A549 (cell line): Measurements from ENCODE around the gene PGBD5. TPM values are rescaled to one million over a fixed set of nuclear protein-coding genes. Genes with fewer than 3 reads are reported as not detected.

ENCODE experiments used
- ATAC-seq, 2 experiments: fragments of 200-7000 bp in 1 of 2; fragments of >200 bp in 1 of 2; cut with Nextera tagmentation in 1 of 2; cut with Tn5 transposase in 1 of 2; 3 replicates each; pipeline versions ENCODE4 v1.8.0 to v1.9.1; 2018 to 2020; ENCODE audit warnings: mild to moderate bottlenecking in 1 of 2, moderate library complexity in 1 of 2
- CTCF ChIA-PET: fragments of 300-600 bp; sonication (Branson Sonifier 250); formaldehyde crosslinking; extraction: SDS; loops from one replicate; lab custom pipeline; 2021; ENCODE audit warnings: antibody characterized with exemption, inconsistent platforms; lab: Yijun Ruan, JAX
- POLR2A ChIA-PET: fragments of 350-600 bp; formaldehyde crosslinking; extraction: SDS; loops from one replicate; lab custom pipeline; 2021; ENCODE audit warnings: antibody characterized with exemption, inconsistent platforms; lab: Yijun Ruan, JAX
- DNase-seq, 2 experiments: peaks; one replicate each; pipeline versions ENCODE4 v3.0.0 to v3.0.0-alpha.2; 2011 to 2016; ENCODE audit warnings: low read depth in 1 of 2, low spot score in 1 of 2
- FAIRE-seq: peaks from 2 replicates; lab custom pipeline; 2011; peaks lifted over from hg19 to GRCh38; lab: Jason Lieb, UNC
- H3K27ac ChIP-seq, 2 experiments: fragments of >200 bp; sonication (Bioruptor Twin); formaldehyde crosslinking; 3 replicates each; pipeline ENCODE4 v1.5.1; 2016 to 2017
- H3K4me1 ChIP-seq: fragments of >200 bp; sonication (Bioruptor Twin); formaldehyde crosslinking; 3 replicates; pipeline ENCODE4 v1.6.1; 2016
- H3K4me2 ChIP-seq: fragments of >200 bp; sonication (Bioruptor Twin); formaldehyde crosslinking; 3 replicates; pipeline ENCODE4 v1.6.1; 2016
- H3K4me3 ChIP-seq: fragments of >200 bp; sonication (Bioruptor Twin); formaldehyde crosslinking; 3 replicates; pipeline ENCODE4 v1.5.1; 2016
- H3K9me3 ChIP-seq: fragments of >200 bp; sonication (Bioruptor Twin); formaldehyde crosslinking; 3 replicates; pipeline ENCODE4 v1.6.1; 2016
- CBX8 ChIP-seq: fragments of 200-600 bp; sonication (generic); IDR thresholded peaks from 2 replicates; pipeline ENCODE4 v1.6.1; 2016
- CEBPB ChIP-seq, 2 experiments: fragments of >200 bp in 1 of 2; sonication (Bioruptor Twin) in 1 of 2; formaldehyde crosslinking in 1 of 2; IDR thresholded peaks; 2 replicates each; pipeline ENCODE4 v1.6.1; 2012 to 2016
- CHD4 ChIP-seq: fragments of 200-600 bp; sonication (generic); IDR thresholded peaks from 2 replicates; pipeline ENCODE4 v1.6.1; 2016; ENCODE audit warnings: antibody characterized with exemption, mild to moderate bottlenecking, borderline replicate concordance
- CTCF ChIP-seq: fragments of >200 bp; sonication (Bioruptor Twin); formaldehyde crosslinking; IDR thresholded peaks from 3 replicates; pipeline ENCODE4 v1.5.1; 2016
- EHMT2 ChIP-seq: fragments of 200-600 bp; sonication (generic); IDR thresholded peaks from 2 replicates; pipeline ENCODE4 v1.6.1; 2016; ENCODE audit warnings: antibody characterized with exemption, low read depth, mild to moderate bottlenecking, moderate library complexity
- ESRRA ChIP-seq: fragments of 150-350 bp; IDR thresholded peaks from 2 replicates; pipeline ENCODE4 v1.6.1; 2014; ENCODE audit warnings: mild to moderate bottlenecking, low read length, borderline replicate concordance
- FOSL2 ChIP-seq, 2 experiments: fragments of 450-650 bp in 1 of 2; fragments of >200 bp in 1 of 2; sonication (Bioruptor Twin) in 1 of 2; formaldehyde crosslinking; IDR thresholded peaks; 2 replicates each; pipeline versions ENCODE4 v1.5.0 to v1.6.1; 2016 to 2020; ENCODE audit warnings: mild to moderate bottlenecking in 1 of 2, moderate library complexity in 1 of 2
- FOXS1 ChIP-seq: fragments of 250-450 bp; sonication (Bioruptor Pico); IDR thresholded peaks from 2 replicates; pipeline ENCODE4 v1.5.0; 2020; ENCODE audit warnings: mild to moderate bottlenecking, moderate library complexity
- HDAC2 ChIP-seq: fragments of 200-600 bp; sonication (generic); IDR thresholded peaks from 2 replicates; pipeline ENCODE4 v1.6.1; 2016
- HES2 ChIP-seq: fragments of >200 bp; sonication (Bioruptor Twin); formaldehyde crosslinking; IDR thresholded peaks from 2 replicates; pipeline ENCODE4 v1.6.1; 2016
- HEYL ChIP-seq: fragments of 250-450 bp; sonication (Bioruptor Pico); IDR thresholded peaks from 2 replicates; pipeline ENCODE4 v1.8.0; 2021; ENCODE audit warnings: mild to moderate bottlenecking, moderate library complexity
- HOXB5 ChIP-seq: fragments of 250-450 bp; sonication (Bioruptor Pico); IDR thresholded peaks from 2 replicates; pipeline ENCODE4 v1.5.0; 2020; ENCODE audit warnings: mild to moderate bottlenecking, moderate library complexity
- JUNB ChIP-seq: fragments of >200 bp; sonication (Bioruptor Twin); formaldehyde crosslinking; IDR thresholded peaks from 2 replicates; pipeline ENCODE4 v1.6.1; 2016
- KDM1A ChIP-seq: fragments of 200-600 bp; sonication (generic); IDR thresholded peaks from 2 replicates; pipeline ENCODE4 v1.6.1; 2016; ENCODE audit warnings: low read depth, mild to moderate bottlenecking
- MAZ ChIP-seq: fragments of 150-350 bp; IDR thresholded peaks from 2 replicates; pipeline ENCODE4 v1.6.1; 2014; ENCODE audit warnings: antibody characterized with exemption, low read depth, low read length, borderline replicate concordance
- MYC ChIP-seq: IDR thresholded peaks from 2 replicates; pipeline ENCODE4 v1.6.1; 2012; ENCODE audit warnings: mild to moderate bottlenecking, inconsistent platforms, low read length, improper control_type of control experiment, borderline replicate concordance
- NR3C1 ChIP-seq: fragments of >200 bp; sonication (Bioruptor Twin); formaldehyde crosslinking; IDR thresholded peaks from 3 replicates; pipeline ENCODE4 v1.6.1; 2017
- PHF8 ChIP-seq: fragments of 200-600 bp; sonication (generic); IDR thresholded peaks from 2 replicates; pipeline ENCODE4 v1.6.1; 2016; ENCODE audit warnings: low read depth, mild to moderate bottlenecking, antibody characterized with exemption, moderate library complexity, borderline replicate concordance
- POLR2AphosphoS2 ChIP-seq: conservative IDR thresholded peaks from 2 replicates; pipeline ENCODE4 v1.6.1; 2012; ENCODE audit warnings: low read length, improper control_type of control experiment, inconsistent platforms
- RARB ChIP-seq: fragments of 250-450 bp; sonication (Bioruptor Pico); IDR thresholded peaks from 2 replicates; pipeline ENCODE4 v1.8.0; 2021; ENCODE audit warnings: mild to moderate bottlenecking, moderate library complexity
- RFX5 ChIP-seq: fragments of 450-650 bp; IDR thresholded peaks from 2 replicates; pipeline ENCODE4 v1.7.1; 2014; ENCODE audit warnings: antibody characterized with exemption, mild to moderate bottlenecking, moderate library complexity
- SREBF2 ChIP-seq: fragments of 450-650 bp; IDR thresholded peaks from 2 replicates; pipeline ENCODE4 v1.6.1; 2014; ENCODE audit warnings: mild to moderate bottlenecking, moderate library complexity
- ZFP36 ChIP-seq: fragments of 450-650 bp; IDR thresholded peaks from 2 replicates; pipeline ENCODE4 v1.6.1; 2014; ENCODE audit warnings: borderline replicate concordance; ENCODE audit not compliant: partially characterized antibody
- ZNF302 ChIP-seq: fragments of 250-450 bp; sonication (Bioruptor Pico); IDR thresholded peaks from 2 replicates; pipeline ENCODE4 v1.9.0; 2021; ENCODE audit warnings: inconsistent platforms, mild to moderate bottlenecking, moderate library complexity
- WGBS: methylation state at CpG from one replicate; pipeline ENCODE4 v1.1.6; 2017; ENCODE audit errors: missing lambda C conversion rate; 5-methylcytosine and 5-hydroxymethylcytosine counted together
- polyA plus RNA-seq, 4 experiments: library from polyadenylated mRNA; depleted of rRNA in 3 of 4; stranded (reverse); fragments of >200 nt; fragmentation: RNase III in 1 of 4; extraction: RNeasy Plus Mini Kit Qiagen cat#74134 plus additional on column Dnase treatment in 1 of 4; gene quantifications; 2 replicates in 3 of 4; 3 replicates in 1 of 4; pipeline ENCODE4 v1.2.3, GENCODE V29; 2011 to 2017
- TF ChIP-seq, protein P1 (sequence below): IDR thresholded peaks from 2 replicates; pipeline ENCODE4 v1.6.1; 2012
- TF ChIP-seq, protein P2 (sequence below): IDR thresholded peaks from 2 replicates; pipeline ENCODE4 v1.6.1; 2012; ENCODE audit warnings: low read depth, borderline replicate concordance
- TF ChIP-seq, protein P3 (sequence below): IDR thresholded peaks from 2 replicates; pipeline ENCODE4 v1.6.1; 2012
- TF ChIP-seq, protein P4 (sequence below): fragments of >200 bp; sonication (Bioruptor Twin); formaldehyde crosslinking; IDR thresholded peaks from 3 replicates; pipeline ENCODE4 v1.6.1; 2016

PGBD5 gene
- polyA plus RNA-seq, 2 of the 4 experiments (the other 2 are of a cell fraction) = 0.04 to 0.66 TPM

DNA sequence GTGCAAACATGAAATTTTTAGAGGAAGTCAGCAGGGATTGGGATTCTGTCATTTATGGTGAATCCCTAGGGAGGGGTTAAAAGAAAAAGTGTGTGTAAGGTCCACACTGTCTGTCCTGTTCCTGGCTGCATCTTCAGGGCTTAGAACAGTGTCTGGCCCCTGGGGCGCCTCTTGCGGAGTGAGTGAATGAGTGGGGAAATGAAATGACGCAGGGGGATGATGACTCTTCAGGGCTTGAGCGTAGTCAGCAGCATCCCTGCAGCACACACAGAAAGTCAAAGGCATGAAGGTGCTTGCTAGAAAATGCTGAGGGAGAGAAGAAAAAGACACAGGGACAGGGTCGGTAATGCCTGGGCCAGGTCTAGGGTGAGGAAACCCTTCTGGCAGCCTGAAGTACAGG lies 57.8 kb downstream of the PGBD5 start:
- 70% methylated on average over 5 of the region's 5 CpGs for WGBS

GRCh38 chr1:230366504-230366915 lies 59.6 kb downstream of the PGBD5 start:
- Histone ChIP-seq H3K4me1 (no peaks in the 10 kb centered on the region), H3K4me2 (no peak overlapping the region), H3K9me3 (no peaks in the 10 kb centered on the region), H3K4me3 (no peak overlapping the region), H3K27ac (no peak overlapping the region)
- ATAC-seq (no peak), FAIRE-seq (no peak), DNase-seq (no peak)
- ChIA-PET POLR2A (no interaction called here), CTCF (no interaction called here)
- WGBS = 57% methylated on average over 7 of the region's 7 CpGs
- no peak for TF ChIP-seq ESRRA
- TF ChIP-seq CTCF = no peak
- no peak for TF ChIP-seq CHD4
- TF ChIP-seq RFX5 = no peak
- no peak for TF ChIP-seq HDAC2
- no peak for TF ChIP-seq NR3C1
- TF ChIP-seq, protein P1, sequence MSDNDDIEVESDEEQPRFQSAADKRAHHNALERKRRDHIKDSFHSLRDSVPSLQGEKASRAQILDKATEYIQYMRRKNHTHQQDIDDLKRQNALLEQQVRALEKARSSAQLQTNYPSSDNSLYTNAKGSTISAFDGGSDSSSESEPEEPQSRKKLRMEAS = no peak
- TF ChIP-seq POLR2AphosphoS2 = no peak
- TF ChIP-seq CBX8 = no peak
- TF ChIP-seq RARB = no peak
- no peak for TF ChIP-seq HOXB5 (CRISPR knock-in tag)
- TF ChIP-seq FOXS1 (CRISPR knock-in tag) = no peak
- TF ChIP-seq, protein P2, sequence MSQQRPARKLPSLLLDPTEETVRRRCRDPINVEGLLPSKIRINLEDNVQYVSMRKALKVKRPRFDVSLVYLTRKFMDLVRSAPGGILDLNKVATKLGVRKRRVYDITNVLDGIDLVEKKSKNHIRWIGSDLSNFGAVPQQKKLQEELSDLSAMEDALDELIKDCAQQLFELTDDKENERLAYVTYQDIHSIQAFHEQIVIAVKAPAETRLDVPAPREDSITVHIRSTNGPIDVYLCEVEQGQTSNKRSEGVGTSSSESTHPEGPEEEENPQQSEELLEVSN = no peak
- no peak for TF ChIP-seq ZNF302 (CRISPR knock-in tag)
- no peak for TF ChIP-seq SREBF2
- TF ChIP-seq EHMT2 = no peak
- no peak for TF ChIP-seq JUNB
- TF ChIP-seq FOSL2 (IDR thresholded peaks at IDR 0.05) = no peak
- TF ChIP-seq FOSL2 (CRISPR knock-in tag; IDR thresholded peaks at IDR 0.05) = no peak
- TF ChIP-seq MAZ = no peak
- no peak for TF ChIP-seq PHF8

More for the DNA sequence above, 57.8 kb downstream of the PGBD5 start:
- CTCF ChIA-PET = no interaction called here
- Histone ChIP-seq H3K9me3 (no peaks in the 10 kb centered on the region), H3K27ac (no peak overlapping the region), H3K4me3 (no peak overlapping the region), H3K4me1 (no peaks in the 10 kb centered on the region), H3K4me2 (no peak overlapping the region)
- DNase-seq (no peak), ATAC-seq (peak; percentile 30 to 38; a peak in 4 of 6 replicates), FAIRE-seq (no peak)
- TF ChIP-seq HES2 (no peak), KDM1A (no peak), HEYL (CRISPR knock-in tag) (no peak), RARB (no peak), CBX8 (no peak), FOSL2 (IDR thresholded peaks at IDR 0.05) (no peak), FOSL2 (CRISPR knock-in tag; IDR thresholded peaks at IDR 0.05) (no peak), CEBPB (IDR thresholded peaks at IDR 0.05) (no peak), NR3C1 (no peak), POLR2AphosphoS2 (no peak), MYC (no peak), MAZ (no peak), ZFP36 (no peak)
- TF ChIP-seq, protein P3, sequence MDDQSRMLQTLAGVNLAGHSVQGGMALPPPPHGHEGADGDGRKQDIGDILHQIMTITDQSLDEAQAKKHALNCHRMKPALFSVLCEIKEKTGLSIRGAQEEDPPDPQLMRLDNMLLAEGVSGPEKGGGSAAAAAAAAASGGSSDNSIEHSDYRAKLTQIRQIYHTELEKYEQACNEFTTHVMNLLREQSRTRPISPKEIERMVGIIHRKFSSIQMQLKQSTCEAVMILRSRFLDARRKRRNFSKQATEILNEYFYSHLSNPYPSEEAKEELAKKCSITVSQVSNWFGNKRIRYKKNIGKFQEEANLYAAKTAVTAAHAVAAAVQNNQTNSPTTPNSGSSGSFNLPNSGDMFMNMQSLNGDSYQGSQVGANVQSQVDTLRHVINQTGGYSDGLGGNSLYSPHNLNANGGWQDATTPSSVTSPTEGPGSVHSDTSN = no peak
- TF ChIP-seq, protein P4, sequence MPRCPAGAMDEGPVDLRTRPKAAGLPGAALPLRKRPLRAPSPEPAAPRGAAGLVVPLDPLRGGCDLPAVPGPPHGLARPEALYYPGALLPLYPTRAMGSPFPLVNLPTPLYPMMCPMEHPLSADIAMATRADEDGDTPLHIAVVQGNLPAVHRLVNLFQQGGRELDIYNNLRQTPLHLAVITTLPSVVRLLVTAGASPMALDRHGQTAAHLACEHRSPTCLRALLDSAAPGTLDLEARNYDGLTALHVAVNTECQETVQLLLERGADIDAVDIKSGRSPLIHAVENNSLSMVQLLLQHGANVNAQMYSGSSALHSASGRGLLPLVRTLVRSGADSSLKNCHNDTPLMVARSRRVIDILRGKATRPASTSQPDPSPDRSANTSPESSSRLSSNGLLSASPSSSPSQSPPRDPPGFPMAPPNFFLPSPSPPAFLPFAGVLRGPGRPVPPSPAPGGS = no peak
- POLR2A ChIA-PET = no interaction called here
